ENCODE measurements around the gene OXSR1.

DNA sequence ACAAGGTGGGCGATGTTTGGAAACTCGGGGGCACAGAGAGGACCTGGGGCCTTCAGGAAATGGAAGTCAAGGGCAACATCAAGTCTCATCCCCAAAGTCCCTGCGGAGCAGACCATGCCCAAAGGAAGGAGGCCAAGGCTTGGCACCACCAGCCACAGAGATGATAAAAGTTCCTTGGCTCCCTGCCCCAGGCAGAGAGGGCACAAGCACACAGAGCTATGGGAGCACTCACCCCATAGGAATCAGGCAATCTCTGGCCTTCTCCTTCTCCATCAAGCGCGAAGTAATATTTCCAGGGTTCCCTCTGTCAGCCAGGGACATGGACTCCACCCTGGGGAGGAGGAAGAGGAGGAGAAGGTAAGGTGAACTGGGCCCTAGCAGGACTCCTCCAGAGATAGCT lies 36.3 kb upstream of the OXSR1 start:
- no peak for TF ChIP-seq SUZ12 (IDR thresholded peaks at IDR 0.05; ENCODE audit: extremely low read depth, insufficient read depth, insufficient read length)
- no peak for TF ChIP-seq YY1 (IDR thresholded peaks at IDR 0.05; ENCODE audit: insufficient read depth, insufficient read length)

All from NT2/D1 (cell line).